Activated CD8-positive, alpha-beta T cell treated with anti-CD3 and anti-CD28 coated beads for 36 hours (primary cell): Measurements from ENCODE around the gene ANKS3. TPM values are rescaled to one million over a fixed set of nuclear protein-coding genes. Genes with fewer than 3 reads are reported as not detected.

Experiments
- ATAC-seq: fragments of 200-7000 bp; cut with Tn5 transposase; one replicate; pipeline ENCODE4 v1.10.0; 2021; ENCODE audit warnings: mild to moderate bottlenecking, moderate library complexity
- CTCF ChIA-PET: fragments of 350-600 bp; sonication (Branson Sonifier 250); formaldehyde crosslinking; loops from one replicate; lab custom pipeline; 2021; ENCODE audit warnings: antibody characterized with exemption; lab: Charles Lee
- POLR2A ChIA-PET: fragments of 350-600 bp; sonication (Branson Sonifier 250); formaldehyde crosslinking; loops from one replicate; lab custom pipeline; 2021; ENCODE audit warnings: antibody characterized with exemption; lab: Charles Lee
- DNase-seq: peaks from one replicate; pipeline ENCODE4 v3.0.0-alpha.2; 2020
- H3K27ac Mint-ChIP-seq: one replicate; pipeline ENCODE4 v1.8.0; 2021; ENCODE audit warnings: mild to moderate bottlenecking, mixed read lengths
- H3K27me3 Mint-ChIP-seq: one replicate; pipeline ENCODE4 v1.8.0; 2021; ENCODE audit warnings: mixed read lengths
- H3K36me3 Mint-ChIP-seq: one replicate; pipeline ENCODE4 v1.8.0; 2021; ENCODE audit warnings: low read depth, mixed read lengths
- H3K4me1 Mint-ChIP-seq: one replicate; pipeline ENCODE4 v1.8.0; 2021; ENCODE audit warnings: low read depth, mixed read lengths
- H3K4me3 Mint-ChIP-seq: one replicate; pipeline ENCODE4 v1.8.0; 2021; ENCODE audit warnings: mild to moderate bottlenecking, moderate library complexity, mixed read lengths
- H3K9me3 Mint-ChIP-seq: one replicate; pipeline ENCODE4 v1.8.0; 2021; ENCODE audit warnings: mixed read lengths
- CTCF ChIP-seq: fragments of 200-600 bp; IDR thresholded peaks from one replicate; pipeline ENCODE4 v1.8.0; 2022; ENCODE audit warnings: antibody characterized with exemption, mild to moderate bottlenecking
- intact Hi-C: fragments of 100-400 bp; cut with micrococcal nuclease; formaldehyde crosslinking; loops from one replicate; pipeline ENCODE4 v1.10.0; 2022
- total RNA-seq, 2 experiments: library from RNA; stranded (reverse); gene quantifications; one replicate each; pipeline ENCODE4 v1.2.3, GENCODE V29; 2021

ANKS3 gene
- total RNA-seq, 2 experiments from 2014 or later = 13.0 to 13.8 TPM

- ChIA-PET CTCF (no interaction called here), POLR2A (interaction anchor here (0.9 to 1.2 kb wide), 3 partner anchors 27 to 65 kb away, joined by 3 to 4 read pairs (median 3); partner anchors contain the start of gene ROGDI)
- Mint-ChIP-seq H3K27me3 (no peaks in the 10 kb centered on the region), H3K27ac (no peak overlapping the region), H3K4me1 (peaks cover 13% of the 10 kb centered on the region), H3K4me3 (no peak overlapping the region), H3K9me3 (no peaks in the 10 kb centered on the region), H3K36me3 (no peaks in the 10 kb centered on the region)
- ATAC-seq = no peak
- TF ChIP-seq CTCF = no peak
- intact Hi-C loops = no loop called here
- DNase-seq = no peak
These were observed 3.5 kb upstream of the ANKS3 start for GRCh38 chr16:4737545-4737944.

GRCh38 chr16:4736546-4736945 lies 2.5 kb upstream of the ANKS3 start:
- ATAC-seq = no peak
- Mint-ChIP-seq H3K4me1 (peaks cover 16% of the 10 kb centered on the region), H3K27ac (no peak overlapping the region), H3K9me3 (no peaks in the 10 kb centered on the region), H3K36me3 (no peaks in the 10 kb centered on the region), H3K27me3 (no peaks in the 10 kb centered on the region), H3K4me3 (no peak overlapping the region)
- intact Hi-C loops = no loop called here
- ChIA-PET CTCF (no interaction called here), POLR2A (interaction anchor here (1.0 to 1.4 kb wide), 4 partner anchors 10 to 60 kb away, joined by 3 to 4 read pairs (median 3); no protein-coding TSS in a partner anchor)
- no peak for TF ChIP-seq CTCF
- no peak for DNase-seq

- DNase-seq = peak; percentile 97
- peaks cover 16% of the 10 kb centered on the region for H3K4me1 Mint-ChIP-seq
- H3K4me3 Mint-ChIP-seq = peak overlapping the region; percentile 88
- intact Hi-C loops = no loop called here
- peak overlapping the region; percentile 70 for H3K27ac Mint-ChIP-seq
- TF ChIP-seq CTCF = no peak
- no peaks in the 10 kb centered on the region for H3K9me3 Mint-ChIP-seq
- H3K27me3 Mint-ChIP-seq = no peaks in the 10 kb centered on the region
- CTCF ChIA-PET = interaction anchor here (0.8 to 2.1 kb wide), 7 partner anchors 26 to 221 kb away, joined by 3 to 12 read pairs (median 5); partner anchors contain the start of gene MGRN1
- peak; percentile 84 for ATAC-seq
- peaks cover 3% of the 10 kb centered on the region for H3K36me3 Mint-ChIP-seq
- POLR2A ChIA-PET = interaction anchor here (0.7 to 1.9 kb wide), 7 partner anchors 8 to 42 kb away, joined by 3 to 10 read pairs (median 4); partner anchors contain the start of gene NUDT16L1
These were observed 862 bp upstream of the ANKS3 start for GRCh38 chr16:4734730-4735535.

- H3K27ac Mint-ChIP-seq = peak overlapping the region; percentile 75
- no peaks in the 10 kb centered on the region for H3K27me3 Mint-ChIP-seq
- TF ChIP-seq CTCF = no peak
- H3K9me3 Mint-ChIP-seq = no peaks in the 10 kb centered on the region
- intact Hi-C loops = no loop called here
- peak; percentile 8 for ATAC-seq
- ChIA-PET CTCF (interaction anchor here (1.0 to 2.1 kb wide), 4 partner anchors 27 to 222 kb away, joined by 3 to 12 read pairs (median 6); partner anchors contain the start of gene MGRN1), POLR2A (interaction anchor here (0.8 to 1.9 kb wide), 5 partner anchors 13 to 41 kb away, joined by 3 to 10 read pairs (median 3); partner anchors contain the start of genes NUDT16L1 and ZNF500)
- H3K4me1 Mint-ChIP-seq = peaks cover 16% of the 10 kb centered on the region
- peaks cover 8% of the 10 kb centered on the region for H3K36me3 Mint-ChIP-seq
- peak; percentile 57 for DNase-seq
- peak overlapping the region; percentile 88 for H3K4me3 Mint-ChIP-seq
These were observed 366 bp downstream of the ANKS3 start for GRCh38 chr16:4733747-4734062.
